ENCODE measurements around the gene TMC8. TPM values are rescaled to one million over a fixed set of nuclear protein-coding genes. Genes with fewer than 3 reads are reported as not detected.

Gene TMC8
- 0.17 and 0.33 TPM in 2 replicates for total RNA-seq

GRCh38 chr17:78130437-78131101 lies at the start of gene TMC8:
Gene TMC8 (plus strand): TSS chr17:78130771. CDS start chr17:78131589, 818 bp downstream.

GRCh38 chr17:78128551-78129350 lies 1.8 kb upstream of the TMC8 start, which contains the start of gene TMC6:
Gene TMC6 (minus strand): TSS chr17:78128755. CDS start chr17:78126832, 1,923 bp downstream.

GRCh38 chr17:78168242-78168902 lies 37.8 kb downstream of the TMC8 start, which contains the start of gene SYNGR2:
Gene SYNGR2 (plus strand): TSS chr17:78168581. CDS start chr17:78168617, 36 bp downstream.

GRCh38 chr17:78186692-78187595 lies 56.4 kb downstream of the TMC8 start, which contains the start of the genes AFMID and TK1:
Gene AFMID (plus strand): TSS chr17:78187362. CDS start chr17:78187371, 9 bp downstream.
Gene TK1 (minus strand): TSS chr17:78187052. CDS start chr17:78186994, 58 bp downstream.

Other genes with a start within 250 kb of the TMC8 start
- gene TNRC6C, start 172.1 kb upstream of the TMC8 start, total RNA-seq = 8.6 and 9.5 TPM in 2 replicates
- gene TMC6, start 2.0 kb upstream of the TMC8 start, total RNA-seq = 33.3 and 41.2 TPM in 2 replicates
- gene C17orf99, start 15.6 kb downstream of the TMC8 start, total RNA-seq = not detected in 2 replicates
- gene SYNGR2, start 37.8 kb downstream of the TMC8 start, total RNA-seq = 28.9 and 42.4 TPM in 2 replicates
- 33.1 and 35.9 TPM in 2 replicates for gene TK1, start 56.3 kb downstream of the TMC8 start, total RNA-seq
- 75.9 and 153 TPM in 2 replicates for gene AFMID, start 56.6 kb downstream of the TMC8 start, total RNA-seq
- 14.4 and 15.0 TPM in 2 replicates for gene BIRC5, start 83.5 kb downstream of the TMC8 start, total RNA-seq
- 0.09 and 2.2 TPM in 2 replicates for gene TMEM235, start 100.9 kb downstream of the TMC8 start, total RNA-seq
- 67.0 and 105 TPM in 2 replicates for gene SOCS3, start 229.3 kb downstream of the TMC8 start, total RNA-seq
- gene PGS1, start 247.9 kb downstream of the TMC8 start, total RNA-seq = 27.6 and 29.3 TPM in 2 replicates

All from dermis lymphatic vessel endothelial cell (primary cell).